ENCODE results near the gene CDH23. TPM values are rescaled to one million over a fixed set of nuclear protein-coding genes. Genes with fewer than 3 reads are reported as not detected.

CDH23 gene
- total RNA-seq, 2 experiments from 2014 or later = 4.7 to 4.9 TPM

DNA sequence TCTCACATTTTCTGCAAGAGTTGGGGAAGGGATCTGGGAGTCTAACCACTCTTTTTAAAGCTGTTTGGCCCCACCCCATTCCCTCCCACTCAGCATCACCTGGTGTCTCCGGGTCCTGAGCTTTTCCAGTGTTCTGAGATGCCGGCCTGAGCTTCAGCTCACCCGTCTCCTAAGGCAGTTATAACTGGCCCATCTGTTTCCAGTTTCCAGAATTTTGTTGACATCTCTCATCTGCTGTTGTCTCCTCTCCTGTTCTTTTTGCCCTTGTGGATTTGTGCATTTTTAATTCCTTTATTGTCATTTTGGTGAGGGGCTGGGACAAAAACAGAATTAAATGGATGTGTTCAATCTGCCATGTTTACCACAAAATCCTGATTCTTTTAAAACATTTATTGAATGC, 162.3 kb downstream of the CDH23 start:
- no peak overlapping the region for H3K4me3 Mint-ChIP-seq
- POLR2A ChIA-PET = no interaction called here
- no peak for ATAC-seq
- H3K9me3 Mint-ChIP-seq (ENCODE audit: insufficient read depth) = no peaks in the 10 kb centered on the region
- peaks cover 35% of the 10 kb centered on the region for H3K27me3 Mint-ChIP-seq (ENCODE audit: low read depth)
- no peaks in the 10 kb centered on the region for H3K4me1 Mint-ChIP-seq (ENCODE audit: low read depth)
- CTCF ChIA-PET = interaction anchor here (1.2 kb wide), 1 partner anchor 11 kb away, joined by 5 read pairs; no protein-coding TSS in a partner anchor
- DNase-seq = no peak
- H3K36me3 Mint-ChIP-seq (ENCODE audit: low read depth) = no peaks in the 10 kb centered on the region
- no peak overlapping the region for H3K27ac Mint-ChIP-seq

DNA sequence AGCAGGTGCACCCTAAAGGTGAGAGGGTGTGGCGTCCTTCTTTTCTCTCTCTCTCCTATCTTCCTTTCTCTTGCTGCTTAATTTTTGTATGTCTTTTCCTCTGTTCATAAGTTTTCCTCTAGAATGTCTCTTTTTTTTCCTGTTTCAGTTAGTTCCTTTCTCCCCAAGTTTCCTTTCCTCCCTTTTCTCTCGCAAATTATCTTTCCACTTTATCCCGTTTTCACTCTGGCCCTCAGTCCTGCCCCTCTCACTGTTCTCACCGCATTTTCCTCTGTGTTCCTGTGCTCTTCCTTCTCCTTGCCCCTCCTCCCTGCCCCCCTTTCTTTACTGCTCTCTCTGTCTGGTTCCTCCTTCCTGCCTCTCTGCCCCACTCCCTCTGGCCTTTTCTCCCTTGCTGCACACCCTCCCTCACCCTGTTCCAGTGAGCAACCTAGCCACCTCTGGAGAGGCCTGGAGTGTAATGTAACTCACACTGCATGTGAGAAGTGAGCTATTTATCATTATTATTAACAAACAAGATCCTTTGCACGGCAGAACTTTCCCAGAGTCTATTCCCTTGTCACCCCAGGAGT, 164.4 kb downstream of the CDH23 start:
- H3K9me3 Mint-ChIP-seq (ENCODE audit: insufficient read depth) = no peaks in the 10 kb centered on the region
- H3K4me3 Mint-ChIP-seq = no peak overlapping the region
- POLR2A ChIA-PET = no interaction called here
- no peaks in the 10 kb centered on the region for H3K36me3 Mint-ChIP-seq (ENCODE audit: low read depth)
- no peaks in the 10 kb centered on the region for H3K4me1 Mint-ChIP-seq (ENCODE audit: low read depth)
- CTCF ChIA-PET = interaction anchor here (1.5 kb wide), 1 partner anchor 12 kb away, joined by 3 read pairs; no protein-coding TSS in a partner anchor
- DNase-seq (no peak), ATAC-seq (no peak)
- peaks cover 35% of the 10 kb centered on the region for H3K27me3 Mint-ChIP-seq (ENCODE audit: low read depth)
- no peak overlapping the region for H3K27ac Mint-ChIP-seq

- Mint-ChIP-seq H3K36me3 (ENCODE audit: low read depth) (no peaks in the 10 kb centered on the region), H3K4me3 (no peak overlapping the region), H3K4me1 (ENCODE audit: low read depth) (no peaks in the 10 kb centered on the region), H3K27ac (no peak overlapping the region), H3K9me3 (ENCODE audit: insufficient read depth) (no peaks in the 10 kb centered on the region), H3K27me3 (ENCODE audit: low read depth) (peaks cover 31% of the 10 kb centered on the region)
- CTCF ChIA-PET = no interaction called here
- no peak for ATAC-seq
- DNase-seq = no peak
- POLR2A ChIA-PET = no interaction called here
Measured at GRCh38 chr10:71562181-71562580, 165.5 kb downstream of the CDH23 start.

GRCh38 chr10:71562904-71563303, 166.2 kb downstream of the CDH23 start:
- no peaks in the 10 kb centered on the region for H3K36me3 Mint-ChIP-seq (ENCODE audit: low read depth)
- peaks cover 26% of the 10 kb centered on the region for H3K27me3 Mint-ChIP-seq (ENCODE audit: low read depth)
- POLR2A ChIA-PET = no interaction called here
- no peak for DNase-seq
- no peaks in the 10 kb centered on the region for H3K4me1 Mint-ChIP-seq (ENCODE audit: low read depth)
- ATAC-seq = no peak
- H3K4me3 Mint-ChIP-seq = no peak overlapping the region
- no peak overlapping the region for H3K27ac Mint-ChIP-seq
- H3K9me3 Mint-ChIP-seq (ENCODE audit: insufficient read depth) = no peaks in the 10 kb centered on the region
- CTCF ChIA-PET = no interaction called here

DNA sequence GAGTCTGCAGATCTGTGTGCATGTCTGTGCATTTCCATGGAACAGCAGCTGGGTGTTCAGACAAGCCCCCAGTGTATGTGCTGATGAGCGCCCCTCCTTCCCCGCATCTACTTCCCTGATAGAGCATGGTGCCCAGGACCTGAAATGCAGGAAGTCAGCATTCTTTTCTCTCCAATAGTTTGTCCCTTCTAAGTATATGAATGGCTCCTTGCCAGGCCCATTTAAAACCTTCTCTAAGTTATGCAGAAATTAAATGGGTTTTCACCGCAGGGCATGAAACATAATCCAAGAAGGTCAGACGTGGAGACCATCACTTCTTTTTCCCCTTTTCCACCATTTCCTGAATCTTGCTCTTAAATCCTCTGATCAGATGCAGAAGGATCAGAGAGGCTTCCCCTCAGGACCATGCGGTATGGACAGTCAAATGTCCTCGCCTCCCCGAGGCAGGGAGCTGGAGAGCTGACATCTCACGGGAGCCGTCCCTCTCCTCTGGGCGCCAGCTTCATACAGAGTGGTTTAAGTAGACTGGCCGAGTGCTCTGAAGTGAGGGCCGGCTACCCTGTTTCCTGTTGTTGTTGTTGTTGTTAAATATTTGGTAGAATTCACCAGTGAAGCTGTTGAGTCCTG, 167.6 kb downstream of the CDH23 start:
- Mint-ChIP-seq H3K36me3 (ENCODE audit: low read depth) (no peaks in the 10 kb centered on the region), H3K27ac (no peak overlapping the region), H3K27me3 (ENCODE audit: low read depth) (peaks cover 18% of the 10 kb centered on the region), H3K4me3 (no peak overlapping the region), H3K9me3 (ENCODE audit: insufficient read depth) (no peaks in the 10 kb centered on the region), H3K4me1 (ENCODE audit: low read depth) (no peaks in the 10 kb centered on the region)
- ChIA-PET POLR2A (interaction anchor here (0.6 kb wide), 1 partner anchor 328 kb away, joined by 3 read pairs; no protein-coding TSS in a partner anchor), CTCF (no interaction called here)
- DNase-seq (no peak), ATAC-seq (no peak)

GRCh38 chr10:71565284-71566000, 168.7 kb downstream of the CDH23 start:
- Mint-ChIP-seq H3K27ac (no peak overlapping the region), H3K4me1 (ENCODE audit: low read depth) (no peaks in the 10 kb centered on the region), H3K36me3 (ENCODE audit: low read depth) (no peaks in the 10 kb centered on the region), H3K4me3 (no peak overlapping the region), H3K9me3 (ENCODE audit: insufficient read depth) (no peaks in the 10 kb centered on the region), H3K27me3 (ENCODE audit: low read depth) (peaks cover 9% of the 10 kb centered on the region)
- CTCF ChIA-PET = interaction anchor here (1.0 kb wide), 1 partner anchor 182 kb away, joined by 3 read pairs; no protein-coding TSS in a partner anchor
- ATAC-seq = no peak
- POLR2A ChIA-PET = interaction anchor here (0.7 kb wide), 1 partner anchor 9 kb away, joined by 3 read pairs; no protein-coding TSS in a partner anchor
- no peak for DNase-seq

DNA sequence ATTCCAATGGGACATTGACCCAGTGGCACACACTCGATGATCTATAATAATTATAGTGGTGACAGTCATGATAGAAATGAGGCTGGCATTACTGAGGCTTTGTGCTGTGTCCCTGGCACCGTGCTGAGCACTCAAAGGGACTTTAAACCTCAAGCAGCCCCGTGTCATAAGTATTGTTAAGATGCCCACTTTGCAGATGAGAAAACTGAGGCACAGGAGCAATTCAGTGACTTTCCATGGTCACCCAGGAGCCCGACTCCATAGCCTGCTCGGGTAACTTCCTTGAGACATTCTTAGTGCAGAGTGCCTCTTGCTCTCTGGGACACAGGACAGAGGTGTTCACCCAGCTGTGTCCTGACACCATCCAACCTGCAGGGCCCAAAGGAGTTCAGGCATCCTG, 170.3 kb downstream of the CDH23 start:
- ATAC-seq = no peak
- Mint-ChIP-seq H3K4me3 (no peak overlapping the region), H3K36me3 (ENCODE audit: low read depth) (no peaks in the 10 kb centered on the region), H3K27me3 (ENCODE audit: low read depth) (peaks cover 4% of the 10 kb centered on the region), H3K4me1 (ENCODE audit: low read depth) (no peaks in the 10 kb centered on the region), H3K9me3 (ENCODE audit: insufficient read depth) (no peaks in the 10 kb centered on the region), H3K27ac (no peak overlapping the region)
- ChIA-PET CTCF (no interaction called here), POLR2A (no interaction called here)
- no peak for DNase-seq

- ChIA-PET POLR2A (no interaction called here), CTCF (interaction anchor here (0.6 to 5.5 kb wide), 14 partner anchors 11 to 254 kb away, joined by 3 to 72 read pairs (median 6); partner anchors contain the start of genes CDH23 and SLC29A3)
- H3K9me3 Mint-ChIP-seq (ENCODE audit: insufficient read depth) = no peaks in the 10 kb centered on the region
- H3K4me1 Mint-ChIP-seq (ENCODE audit: low read depth) = no peaks in the 10 kb centered on the region
- peaks cover 4% of the 10 kb centered on the region for H3K27me3 Mint-ChIP-seq (ENCODE audit: low read depth)
- DNase-seq (no peak), ATAC-seq (no peak)
- no peaks in the 10 kb centered on the region for H3K36me3 Mint-ChIP-seq (ENCODE audit: low read depth)
- no peak overlapping the region for H3K4me3 Mint-ChIP-seq
- H3K27ac Mint-ChIP-seq = no peak overlapping the region
Measured at GRCh38 chr10:71568896-71569492, 172.3 kb downstream of the CDH23 start.

DNA sequence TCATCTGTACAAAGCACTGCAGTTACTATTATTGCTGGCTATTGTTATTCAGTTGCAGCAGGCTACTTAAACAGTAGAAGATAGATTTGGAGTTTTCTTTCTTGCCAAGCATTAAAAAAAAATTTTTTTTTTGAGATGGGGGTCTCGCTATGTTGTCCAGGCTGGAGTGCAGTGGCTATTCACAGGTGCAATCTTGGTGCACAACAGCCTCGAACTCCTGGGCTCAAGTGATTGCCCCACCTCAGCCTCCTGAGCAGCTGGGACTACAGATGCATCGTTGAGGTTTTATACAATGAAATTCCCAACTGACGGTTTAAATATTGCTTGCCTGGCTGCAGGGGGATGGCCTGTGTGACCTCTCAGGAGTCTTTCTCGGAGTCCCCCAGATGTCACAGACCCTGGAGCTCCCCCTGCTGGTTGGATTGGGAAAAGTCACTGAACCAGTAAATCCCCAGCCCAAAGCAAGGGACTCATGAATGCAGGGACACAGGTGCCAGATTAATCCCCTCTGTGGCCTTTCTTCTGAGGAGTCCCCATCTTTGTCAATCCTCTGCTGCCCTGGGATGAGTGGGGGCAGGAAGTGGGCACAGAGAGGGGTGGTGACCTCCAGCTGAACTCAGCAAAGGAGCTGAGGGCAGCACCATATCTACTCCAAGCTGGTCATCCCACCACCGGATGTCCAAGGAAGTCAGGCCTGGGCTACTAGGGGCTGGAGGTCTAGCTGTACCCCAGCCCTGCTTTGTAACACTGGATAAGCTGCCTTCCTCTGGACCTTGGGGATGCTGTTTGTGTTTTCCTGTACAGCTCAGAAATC, 173.3 kb downstream of the CDH23 start:
- ATAC-seq (peak; percentile 71), DNase-seq (peak; percentile 86)
- no peaks in the 10 kb centered on the region for H3K4me1 Mint-ChIP-seq (ENCODE audit: low read depth)
- POLR2A ChIA-PET = no interaction called here
- no peak overlapping the region for H3K4me3 Mint-ChIP-seq
- no peaks in the 10 kb centered on the region for H3K36me3 Mint-ChIP-seq (ENCODE audit: low read depth)
- CTCF ChIA-PET = interaction anchor here (0.6 to 5.5 kb wide), 41 partner anchors 9 to 326 kb away, joined by 3 to 72 read pairs (median 4); partner anchors contain the start of genes CDH23 and SLC29A3
- no peaks in the 10 kb centered on the region for H3K9me3 Mint-ChIP-seq (ENCODE audit: insufficient read depth)
- H3K27ac Mint-ChIP-seq = no peak overlapping the region
- H3K27me3 Mint-ChIP-seq (ENCODE audit: low read depth) = no peaks in the 10 kb centered on the region

DNA sequence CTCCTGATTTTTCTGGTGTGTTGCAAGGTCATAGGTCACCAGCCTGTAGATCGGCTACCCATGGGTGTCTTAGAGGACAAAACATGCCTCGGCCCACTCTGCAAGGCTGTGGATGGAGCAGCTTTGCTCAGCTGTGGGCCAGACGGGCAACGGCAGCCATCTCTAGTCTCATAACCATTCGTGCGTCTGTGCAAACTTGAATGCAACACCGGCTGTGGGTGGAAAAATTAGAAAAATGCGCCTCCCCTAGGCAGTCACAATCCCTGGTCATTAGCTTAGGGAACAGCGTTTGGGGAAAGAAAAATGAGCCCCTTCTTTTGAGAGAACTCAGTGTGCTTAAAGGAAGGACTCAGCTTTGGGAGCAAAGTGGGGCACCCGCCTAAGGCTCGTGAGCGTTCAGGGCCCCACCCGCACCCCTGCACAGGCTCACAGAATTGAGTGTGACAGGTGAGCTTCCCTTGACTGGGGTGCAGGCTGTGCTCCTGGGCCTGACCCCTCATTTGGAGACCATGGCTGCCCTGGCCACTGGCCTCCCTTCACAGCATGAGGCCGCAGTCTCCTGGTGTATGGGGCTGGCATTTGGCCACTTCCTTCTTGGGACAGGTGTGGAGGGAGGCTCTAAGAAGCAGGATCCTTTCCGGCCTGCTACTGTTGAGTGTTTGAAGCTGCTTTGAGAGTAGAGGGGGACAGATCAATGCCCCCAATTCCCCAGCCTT, 174.9 kb downstream of the CDH23 start:
- Mint-ChIP-seq H3K27me3 (ENCODE audit: low read depth) (no peaks in the 10 kb centered on the region), H3K27ac (no peak overlapping the region), H3K4me3 (no peak overlapping the region), H3K9me3 (ENCODE audit: insufficient read depth) (no peaks in the 10 kb centered on the region), H3K36me3 (ENCODE audit: low read depth) (no peaks in the 10 kb centered on the region), H3K4me1 (ENCODE audit: low read depth) (no peaks in the 10 kb centered on the region)
- POLR2A ChIA-PET = interaction anchor here (0.6 kb wide), 1 partner anchor 78 kb away, joined by 3 read pairs; no protein-coding TSS in a partner anchor
- ATAC-seq = no peak
- DNase-seq = no peak
- CTCF ChIA-PET = interaction anchor here (1.2 to 5.5 kb wide), 8 partner anchors 15 to 256 kb away, joined by 3 to 72 read pairs (median 7); partner anchors contain the start of gene SLC29A3

DNA sequence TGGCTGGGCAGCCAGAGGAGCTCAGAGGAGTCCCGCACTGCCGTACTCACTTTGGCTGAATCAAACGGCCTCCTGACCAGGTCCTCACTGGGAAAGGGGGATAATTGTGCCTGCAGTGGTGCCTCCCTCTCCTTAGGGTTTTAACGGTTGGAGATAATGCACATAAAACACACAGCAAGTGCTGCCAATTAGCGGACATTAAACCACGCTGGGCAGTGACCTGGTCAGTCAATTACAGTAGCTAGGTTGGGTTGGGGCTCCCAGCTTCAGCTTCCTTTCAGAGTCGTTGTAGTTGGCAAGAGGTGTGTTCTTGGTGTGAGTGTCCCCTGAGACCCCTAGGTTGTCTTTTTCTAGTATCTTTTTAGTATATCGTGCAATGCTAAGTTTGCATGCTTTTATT, 176.2 kb downstream of the CDH23 start:
- DNase-seq = no peak
- no peaks in the 10 kb centered on the region for H3K4me1 Mint-ChIP-seq (ENCODE audit: low read depth)
- H3K27ac Mint-ChIP-seq = no peak overlapping the region
- POLR2A ChIA-PET = no interaction called here
- H3K9me3 Mint-ChIP-seq (ENCODE audit: insufficient read depth) = no peaks in the 10 kb centered on the region
- no peaks in the 10 kb centered on the region for H3K36me3 Mint-ChIP-seq (ENCODE audit: low read depth)
- ATAC-seq = no peak
- no peak overlapping the region for H3K4me3 Mint-ChIP-seq
- CTCF ChIA-PET = interaction anchor here (0.9 to 5.5 kb wide), 2 partner anchors 257 to 271 kb away, joined by 3 to 72 read pairs; partner anchors contain the start of gene SLC29A3
- H3K27me3 Mint-ChIP-seq (ENCODE audit: low read depth) = no peaks in the 10 kb centered on the region

All from activated CD8-positive, alpha-beta T cell treated with anti-CD3 and anti-CD28 coated beads, Interleukin-2, amount 10 ng/mL, durations not matched to agents 7 days and 5 days (primary cell).